Sciatic nerve (tissue), 2 donors: ENCODE measurements around the gene ENPP3. TPM values are rescaled to one million over a fixed set of nuclear protein-coding genes. Genes with fewer than 3 reads are reported as not detected.

Source experiments
- ATAC-seq: fragments of 200-7000 bp; cut with Tn5 transposase; one replicate; pipeline ENCODE4 v1.9.1; 2020; ENCODE audit warnings: mild to moderate bottlenecking, moderate library complexity
- DNase-seq: peaks from one replicate; pipeline ENCODE4 v3.0.0-alpha.2; 2020; ENCODE audit warnings: low spot score
- intact Hi-C: fragments of 100-400 bp; cut with DNase I; formaldehyde crosslinking; loops from one replicate; pipeline ENCODE4 v1.14.2; 2022
- total RNA-seq: library from RNA; stranded (reverse); fragmentation: NEBNext Ultra II Directional; extraction: Animal tissue kit (Norgen Biotek cat#: 25700); gene quantifications from one replicate; pipeline ENCODE4 v1.2.1, GENCODE V29; 2021
- donor health status: DM: no; HTN: no; CAD: no.
- donor health status: DM: no; HTN: no; CAD: no.

Gene ENPP3
- total RNA-seq: 1.7 TPM

- no peak for ATAC-seq
- DNase-seq: no peak
- intact Hi-C loops: no loop called here
These were observed at the start of gene ENPP3 for GRCh38 chr6:131636880-131637792. Gene ENPP3 (plus strand): TSS chr6:131637302. CDS start chr6:131637385, 83 bp downstream.

DNA sequence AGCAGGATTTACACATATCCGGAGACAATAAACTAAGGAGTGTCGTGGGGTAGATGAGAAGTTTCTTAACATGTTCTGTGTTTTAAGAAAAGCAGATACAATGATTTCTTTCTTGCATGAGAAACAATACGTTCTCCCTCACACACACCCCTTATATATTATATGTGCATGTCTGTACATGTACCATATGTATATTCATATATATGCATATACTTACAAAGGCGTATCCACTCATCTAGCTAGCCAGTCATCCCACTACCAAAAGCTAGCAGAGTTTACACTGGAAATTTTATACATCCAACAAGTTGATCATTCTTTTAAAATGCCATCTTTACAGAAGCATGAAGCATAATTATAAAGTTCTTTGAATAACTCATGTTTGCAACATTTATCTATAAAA lies 49.2 kb upstream of the ENPP3 start:
- DNase-seq (no peak), ATAC-seq (no peak)
- intact Hi-C loops: no loop called here

GRCh38 chr6:131588643-131589042 lies 48.5 kb upstream of the ENPP3 start:
- no peak for DNase-seq
- no peak for ATAC-seq
- intact Hi-C loops: no loop called here

DNA sequence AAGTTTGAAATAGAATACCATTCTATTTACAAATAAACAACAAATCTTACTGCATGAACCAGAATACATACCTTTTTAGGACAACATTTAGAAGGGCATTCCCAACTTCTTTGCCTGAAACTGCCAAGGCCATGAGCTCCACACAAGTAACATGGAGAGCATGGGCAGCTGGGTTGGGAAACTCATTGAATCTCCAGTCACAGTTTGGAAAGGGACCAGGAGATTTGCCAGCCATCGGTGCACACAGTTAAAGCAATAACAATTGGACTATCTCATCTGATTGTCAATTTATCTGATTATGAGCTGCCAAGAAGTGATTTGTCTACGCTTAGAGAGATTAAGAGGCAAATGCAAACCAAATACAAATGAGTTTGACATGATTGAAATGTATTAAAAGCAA lies 44.2 kb upstream of the ENPP3 start:
- ATAC-seq: no peak
- no peak for DNase-seq
- intact Hi-C loops: loop anchor here (5.0 kb wide), 1 partner anchor 716 kb away; no protein-coding TSS in a partner anchor

DNA sequence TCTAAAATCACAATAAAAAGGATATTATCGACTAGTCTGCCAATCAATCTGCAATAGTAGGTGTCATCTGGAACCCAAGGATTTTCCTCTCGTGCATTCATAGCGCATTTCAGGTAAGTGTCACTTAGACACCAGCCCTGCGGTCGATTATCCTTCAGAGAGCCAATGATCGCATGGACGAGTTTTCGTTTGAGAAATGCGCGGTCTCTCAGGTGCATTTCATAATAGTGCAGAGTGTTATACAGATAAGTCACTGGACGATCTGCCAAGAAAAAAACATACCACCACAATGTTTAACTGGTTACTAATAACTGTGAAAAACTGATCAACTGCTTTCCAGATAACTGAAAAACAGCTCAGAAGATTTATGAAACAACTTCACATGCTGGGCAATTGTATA lies 43.0 kb upstream of the ENPP3 start:
- intact Hi-C loops: loop anchor here (5.0 kb wide), 1 partner anchor 717 kb away; no protein-coding TSS in a partner anchor
- ATAC-seq (no peak), DNase-seq (no peak)

- ATAC-seq (no peak), DNase-seq (no peak)
- intact Hi-C loops: no loop called here
These were observed 39.7 kb upstream of the ENPP3 start for GRCh38 chr6:131597446-131597845.

- DNase-seq (no peak), ATAC-seq (no peak)
- intact Hi-C loops: no loop called here
These were observed 36.4 kb upstream of the ENPP3 start for GRCh38 chr6:131600716-131601115.

DNA sequence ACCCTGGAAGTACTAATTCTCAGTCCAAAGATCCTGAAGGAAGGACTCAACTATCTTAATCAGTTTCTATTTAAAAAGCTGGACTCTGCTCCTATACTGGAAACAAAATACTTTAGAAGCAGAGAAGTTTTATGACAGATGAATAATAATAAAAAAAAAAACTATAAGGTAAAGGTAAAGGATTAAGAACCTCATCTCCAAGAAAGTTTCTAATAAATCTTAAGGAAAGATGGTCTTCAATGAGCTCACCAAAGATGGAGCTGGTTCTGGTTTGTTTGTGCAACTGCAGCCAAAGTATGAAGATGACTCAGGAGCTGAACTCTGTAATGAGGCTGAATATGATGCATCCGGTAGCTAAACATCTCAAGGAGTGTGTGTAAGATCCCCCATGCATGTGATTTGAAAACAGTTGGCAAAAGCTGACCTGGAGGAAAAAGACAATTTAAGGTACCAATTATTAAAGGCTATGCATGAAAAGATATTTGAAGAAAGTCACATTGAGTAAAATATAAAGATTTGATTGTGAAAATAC lies 34.3 kb upstream of the ENPP3 start:
- intact Hi-C loops: no loop called here
- no peak for DNase-seq
- ATAC-seq: no peak

DNA sequence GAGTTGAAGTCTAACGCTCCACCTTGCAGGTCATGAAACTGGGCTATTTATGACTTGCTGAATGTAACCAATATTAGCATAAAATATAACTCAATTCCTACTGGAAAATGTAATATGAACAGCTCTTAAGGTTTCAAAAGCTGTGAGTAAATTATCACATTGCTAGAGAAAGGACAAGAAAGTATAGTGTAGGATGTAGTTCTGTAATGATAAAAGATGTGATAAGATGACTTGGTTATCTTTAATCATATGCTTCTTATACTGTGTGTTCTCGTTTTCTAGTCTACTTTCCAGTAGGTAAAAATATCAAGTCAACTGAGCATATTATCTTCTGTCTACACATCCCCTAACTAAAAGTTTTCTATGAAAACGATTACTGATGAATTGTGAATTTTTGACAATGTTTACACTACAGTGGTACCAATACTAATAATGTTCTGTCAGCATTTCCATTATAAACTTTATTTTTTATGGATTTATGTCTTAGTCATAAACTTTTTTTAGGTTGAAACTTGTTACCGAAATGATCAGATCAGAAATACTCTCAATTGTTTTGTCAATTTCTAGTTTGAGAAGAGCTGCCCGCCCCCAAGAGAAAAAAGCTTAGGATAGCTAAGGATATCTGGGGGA lies 23.7 kb upstream of the ENPP3 start:
- DNase-seq: no peak
- intact Hi-C loops: no loop called here
- ATAC-seq: no peak

DNA sequence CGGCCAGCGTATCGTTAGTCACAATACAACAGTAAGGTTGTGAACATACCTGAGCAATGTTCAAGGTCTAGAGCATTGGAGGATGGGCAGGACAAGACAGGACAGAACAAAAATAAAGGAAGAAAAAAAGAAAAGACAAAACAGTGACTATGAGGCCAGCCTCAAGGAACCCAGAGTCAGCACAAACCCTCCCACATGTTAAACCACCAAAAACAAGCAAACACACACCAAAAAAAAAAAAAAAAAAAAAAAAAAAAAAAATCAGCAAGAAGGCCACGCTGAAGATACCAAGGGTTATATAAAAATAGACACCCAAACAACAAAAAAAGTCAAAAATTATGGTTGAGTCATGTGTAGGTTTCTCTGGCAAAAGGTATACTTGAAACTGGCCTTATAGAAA lies 21.8 kb upstream of the ENPP3 start:
- no peak for ATAC-seq
- intact Hi-C loops: no loop called here
- DNase-seq: no peak

DNA sequence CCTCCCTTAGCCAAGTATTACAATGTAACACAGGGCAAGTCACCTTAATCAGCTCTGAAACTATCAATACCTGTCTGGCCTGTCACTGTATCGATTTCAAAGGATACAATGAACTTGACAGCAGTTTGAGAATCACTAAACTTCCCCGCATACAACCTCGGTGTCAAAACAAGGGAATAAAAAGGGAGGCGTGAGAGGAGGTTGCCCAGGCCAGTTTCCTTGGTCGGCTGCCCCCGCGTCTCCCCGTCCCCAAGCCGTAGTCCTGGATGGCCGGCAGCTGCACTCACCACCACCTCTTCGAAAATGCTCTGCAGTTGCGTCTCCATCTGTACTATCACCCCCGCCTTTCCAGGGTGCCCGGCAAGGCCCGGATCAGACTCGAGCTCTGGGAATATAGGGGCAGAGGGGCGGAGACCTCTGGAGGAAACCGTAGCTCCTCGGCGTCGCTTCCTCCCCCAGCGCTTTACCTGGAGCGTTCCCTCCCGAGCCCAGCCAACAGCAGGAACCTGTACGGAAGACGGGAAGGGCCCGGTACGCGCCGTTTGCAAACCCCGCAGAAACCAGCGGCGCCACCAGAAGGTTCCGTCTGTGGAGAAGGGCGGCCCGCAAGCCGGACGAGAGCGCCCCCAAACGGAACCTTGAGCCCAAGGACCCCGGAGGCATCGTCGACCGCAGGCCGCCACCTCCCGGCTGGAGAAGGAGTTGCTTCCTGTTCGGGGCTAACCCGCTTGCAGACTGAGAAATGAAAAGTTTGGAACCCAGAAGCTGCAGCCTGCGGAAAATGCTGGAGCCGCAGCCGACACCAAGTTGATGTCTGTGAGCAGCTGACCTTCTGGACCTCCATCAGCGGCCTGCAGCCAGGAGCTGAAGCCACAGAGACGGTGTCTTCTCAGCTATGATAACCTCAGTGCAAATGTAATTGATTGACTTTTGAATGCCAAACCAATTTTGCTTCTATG lies 9.1 kb upstream of the ENPP3 start, which contains the start of gene MED23:
MED23 (minus strand) TSS at position 519 of the 959 bp plus-strand sequence; CDS start at position 326, 193 bp downstream.
- intact Hi-C loops: no loop called here
- DNase-seq (peak; percentile 97), ATAC-seq (peak; percentile 97)

- intact Hi-C loops: no loop called here
- peak; percentile 6 for ATAC-seq
- no peak for DNase-seq
These were observed 8.4 kb upstream of the ENPP3 start for GRCh38 chr6:131628726-131629125.

- intact Hi-C loops: no loop called here
- no peak for DNase-seq
- no peak for ATAC-seq
These were observed 7.5 kb upstream of the ENPP3 start for GRCh38 chr6:131629651-131630050.

DNA sequence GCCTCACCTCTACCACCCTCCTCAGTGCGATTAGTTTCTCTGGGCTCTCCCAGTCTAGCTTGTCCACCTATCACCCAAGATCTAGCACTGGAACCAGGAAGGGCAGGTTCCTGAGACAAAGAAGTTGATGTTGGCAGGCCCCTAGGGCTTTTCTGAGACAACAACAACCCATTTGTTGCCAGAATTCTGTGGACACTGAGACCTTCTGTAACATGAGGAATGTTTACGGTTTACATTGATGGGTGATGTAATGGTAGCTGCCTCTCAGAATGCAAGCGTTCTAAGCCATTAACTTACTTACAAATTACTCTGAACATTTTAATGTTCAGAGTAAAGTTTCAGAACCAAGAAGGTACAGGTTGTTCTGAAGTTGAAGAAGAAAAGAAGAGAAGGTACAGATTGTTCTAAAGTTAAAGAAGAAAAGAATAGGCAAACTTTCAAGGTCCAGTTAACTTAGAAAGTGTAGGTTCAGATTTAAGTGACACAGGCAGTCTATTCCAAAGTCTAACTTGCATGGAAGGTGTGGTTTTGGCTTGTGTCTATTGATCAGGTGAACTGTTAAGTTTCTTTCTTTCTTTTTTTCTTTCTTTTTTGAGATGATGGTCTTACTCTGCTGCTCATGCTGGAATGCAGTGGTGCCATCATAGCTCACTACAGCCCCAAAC lies 5.3 kb upstream of the ENPP3 start:
- no peak for ATAC-seq
- DNase-seq: no peak
- intact Hi-C loops: no loop called here

DNA sequence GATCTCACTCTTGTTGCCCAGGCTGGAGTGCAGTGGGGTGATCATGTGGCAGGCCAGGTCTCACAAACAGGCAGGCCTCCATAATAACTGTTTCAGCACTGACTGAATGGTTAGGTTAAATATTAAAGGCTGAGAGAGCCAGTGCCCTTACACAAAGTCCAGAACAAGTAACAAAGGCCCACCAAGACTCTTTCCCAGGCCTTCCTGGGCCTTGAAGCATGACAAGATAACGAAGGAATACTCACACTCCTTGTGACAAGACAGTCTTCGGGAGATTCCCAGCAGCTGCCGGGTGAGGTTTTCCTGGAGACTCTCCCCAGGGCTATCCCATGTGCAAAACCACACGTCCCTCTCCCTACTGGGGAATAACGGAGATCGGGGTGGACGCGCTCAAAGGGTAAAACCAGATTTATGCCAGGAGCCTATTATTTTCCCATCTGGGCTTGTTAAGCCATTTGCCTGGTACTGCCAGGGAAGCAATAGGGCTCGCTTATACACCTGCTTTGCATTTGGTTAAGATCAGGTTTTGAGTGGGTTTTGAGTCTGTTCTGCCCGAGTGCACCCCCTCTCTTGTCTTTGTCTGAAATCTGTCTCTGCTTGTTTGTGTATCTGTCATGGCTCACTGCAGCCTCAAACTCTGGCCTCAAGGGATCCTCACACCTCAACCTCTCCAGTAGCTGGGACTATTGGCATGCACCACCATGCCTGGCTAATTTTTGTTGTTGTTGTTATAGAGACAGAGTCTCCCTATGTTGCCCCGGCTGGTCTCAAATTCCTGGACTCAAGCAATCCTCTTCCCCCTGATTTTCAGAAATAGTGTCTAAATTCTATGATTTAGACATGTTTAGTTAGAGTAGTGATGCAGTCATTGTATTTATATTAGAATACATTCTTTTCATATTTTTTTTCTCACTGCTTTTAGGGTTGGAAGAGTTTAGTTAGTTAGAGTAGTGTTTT lies 1.4 kb upstream of the ENPP3 start:
- ATAC-seq (no peak), DNase-seq (no peak)
- intact Hi-C loops: no loop called here

DNA sequence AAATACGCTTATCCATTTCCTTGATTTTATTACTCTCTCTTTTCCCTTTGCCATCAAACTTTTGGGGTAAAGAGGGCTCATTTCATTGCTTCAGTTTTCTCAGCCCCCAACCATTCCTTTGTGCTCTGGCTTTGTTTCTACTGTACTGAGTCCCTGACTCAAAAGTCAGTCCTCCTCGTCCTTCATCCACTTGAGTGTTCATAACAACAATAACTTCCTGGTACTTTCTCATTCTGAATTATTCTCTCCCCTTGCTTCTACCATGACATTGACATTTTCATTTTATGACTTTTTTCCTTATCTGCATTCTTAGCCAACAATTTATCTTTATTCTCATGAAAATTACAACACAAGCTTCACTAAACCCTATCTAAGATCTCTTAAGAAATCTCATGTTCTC lies 911 bp downstream of the ENPP3 start:
- no peak for DNase-seq
- ATAC-seq: no peak
- intact Hi-C loops: no loop called here

DNA sequence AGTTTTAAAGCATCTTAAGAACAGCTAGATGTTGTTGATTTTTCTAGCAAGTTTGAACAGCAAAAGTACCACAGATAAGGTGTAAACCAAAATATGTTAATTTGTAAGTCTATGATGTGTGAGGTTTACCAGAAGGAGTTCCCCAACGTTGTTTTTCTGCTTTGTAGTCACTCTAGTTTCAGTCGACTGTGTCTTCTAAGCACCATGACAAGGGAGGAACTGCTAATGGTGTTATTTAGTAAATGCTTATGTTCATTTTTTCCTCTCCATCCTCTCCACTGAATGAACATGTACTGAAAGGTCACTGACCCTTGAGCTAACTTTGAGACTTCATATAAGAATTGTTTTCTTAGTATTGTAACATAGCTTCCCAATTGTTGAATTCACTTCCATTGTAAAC lies 3.0 kb downstream of the ENPP3 start:
- intact Hi-C loops: no loop called here
- DNase-seq (no peak), ATAC-seq (no peak)
